D341Med (cell line): ENCODE data around the gene BTBD7.
A peak's percentile ranks its signal among the peaks of the same experiment; 100 is the strongest.
"Not testable (repeated sequence)": the region's sequence is repeated elsewhere in the genome, so short reads cannot be mapped to it uniquely, and the experiment has no call there.

Source experiments
- DNase-seq: peaks from one replicate; pipeline ENCODE4 v3.0.0; 2012; ENCODE audit warnings: low spot score

The BTBD7 gene

GRCh38 chr14:93246534-93246933 lies 86.3 kb downstream of the BTBD7 start:
- no peak for DNase-seq

DNA sequence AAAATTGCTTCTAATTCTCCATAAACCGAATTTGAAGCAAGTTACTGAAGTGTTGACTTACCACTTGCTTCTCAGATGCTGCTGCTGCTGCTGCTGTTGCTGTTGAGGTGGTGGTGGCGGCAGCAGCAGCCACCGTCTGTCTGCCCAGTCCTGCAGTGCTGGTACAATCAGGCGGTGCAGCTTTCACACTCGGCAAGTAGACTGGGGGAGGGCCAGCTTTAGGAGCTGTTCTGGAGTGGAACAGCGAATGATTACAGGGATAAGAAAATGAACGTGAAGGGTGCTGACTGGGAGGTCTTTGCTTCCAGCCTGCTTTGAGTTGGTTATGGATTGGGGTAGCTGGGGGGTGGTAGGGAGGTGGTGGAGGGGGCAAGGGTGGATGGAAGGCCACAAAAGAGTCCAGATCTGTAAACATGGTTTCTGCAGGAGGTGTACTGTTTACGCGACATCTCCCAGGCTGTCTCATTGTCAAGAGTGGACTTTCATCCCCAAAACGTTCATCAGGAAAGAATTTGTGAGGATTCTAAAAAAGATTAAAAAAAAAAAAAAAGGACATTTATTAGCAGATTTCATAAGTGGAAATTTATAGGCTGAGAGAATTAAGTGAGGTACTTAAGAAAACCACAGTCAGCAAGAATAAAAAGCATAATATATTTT lies 86.9 kb downstream of the BTBD7 start:
- DNase-seq: no peak

DNA sequence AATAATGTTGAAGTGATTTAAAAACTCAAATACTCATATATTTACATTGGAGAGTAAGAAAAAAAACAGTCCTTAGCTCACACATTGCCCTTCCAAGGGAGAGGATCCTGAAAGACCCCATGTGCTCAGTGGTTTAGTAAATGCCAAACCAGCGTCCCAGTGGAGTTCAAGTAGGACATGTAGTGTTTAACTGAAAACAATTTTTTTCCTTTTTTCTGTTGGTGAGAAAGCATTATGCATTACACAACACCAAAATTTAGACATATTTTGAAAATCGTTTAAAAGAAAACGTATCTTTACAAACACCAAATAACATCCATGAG lies 92.2 kb downstream of the BTBD7 start:
- no peak for DNase-seq

DNA sequence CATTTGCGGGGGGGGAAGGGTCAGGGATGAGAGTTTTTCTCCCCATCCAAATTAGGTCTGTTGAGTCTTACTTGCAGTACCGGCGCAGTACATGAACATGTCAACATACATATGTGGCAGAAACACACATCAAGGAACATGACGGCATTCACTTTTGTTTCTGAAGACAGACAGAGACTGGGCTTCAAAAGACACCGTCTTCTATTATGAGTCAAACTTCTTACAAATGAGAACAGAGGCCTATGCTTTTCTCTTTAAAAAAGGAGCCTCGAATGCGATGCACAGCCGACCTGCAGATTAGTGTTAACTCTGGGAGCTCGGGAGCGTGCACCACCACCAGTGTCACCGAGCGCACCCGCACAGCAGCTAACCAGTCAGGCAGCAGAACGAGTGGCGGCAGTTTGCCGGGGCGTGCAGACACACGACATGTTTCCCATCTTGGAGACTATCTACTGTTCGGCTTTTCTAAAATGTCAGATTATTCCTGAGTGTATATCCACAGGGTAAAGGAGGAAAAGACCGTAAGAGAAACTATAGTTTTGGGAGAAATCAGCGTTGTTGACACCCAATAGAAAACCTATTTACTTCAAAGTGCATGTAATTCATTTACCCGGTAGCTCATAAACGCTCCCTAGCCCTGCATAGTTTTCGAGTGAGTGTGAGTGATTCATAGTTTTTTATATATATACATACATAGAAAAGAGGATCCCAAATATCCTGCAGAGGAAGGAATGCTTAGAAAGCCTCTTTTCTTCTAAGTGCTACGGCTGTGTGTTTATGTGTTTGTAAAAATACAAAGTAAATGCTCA lies 92.8 kb downstream of the BTBD7 start:
- no peak for DNase-seq

GRCh38 chr14:93234798-93235197 lies 98.0 kb downstream of the BTBD7 start:
- no peak for DNase-seq

DNA sequence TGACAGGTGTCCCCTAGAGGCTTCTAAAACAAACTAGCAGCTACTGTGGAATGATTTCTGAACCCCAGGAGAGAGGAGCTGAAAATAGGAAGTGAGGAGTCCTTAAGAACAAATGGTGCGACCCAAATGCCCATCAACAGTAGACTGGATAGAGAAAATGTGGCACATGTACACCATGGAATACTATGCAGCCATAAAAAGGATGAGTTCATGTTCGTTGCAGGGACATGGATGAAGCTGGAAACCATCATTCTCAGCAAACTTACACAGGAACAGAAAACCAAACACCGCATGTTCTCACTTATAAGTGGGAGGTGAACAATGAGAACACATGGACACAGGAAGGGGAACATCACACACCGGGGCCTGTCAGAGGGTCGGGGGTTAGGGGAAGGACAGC lies 99.8 kb downstream of the BTBD7 start:
- not testable (repeated sequence) for DNase-seq

GRCh38 chr14:93232159-93232558 lies 100.7 kb downstream of the BTBD7 start:
- no peak for DNase-seq

GRCh38 chr14:93231129-93231979 lies 101.5 kb downstream of the BTBD7 start:
- peak; percentile 72 for DNase-seq

- DNase-seq: no peak
These were observed 102.3 kb downstream of the BTBD7 start for GRCh38 chr14:93230539-93230938.

DNA sequence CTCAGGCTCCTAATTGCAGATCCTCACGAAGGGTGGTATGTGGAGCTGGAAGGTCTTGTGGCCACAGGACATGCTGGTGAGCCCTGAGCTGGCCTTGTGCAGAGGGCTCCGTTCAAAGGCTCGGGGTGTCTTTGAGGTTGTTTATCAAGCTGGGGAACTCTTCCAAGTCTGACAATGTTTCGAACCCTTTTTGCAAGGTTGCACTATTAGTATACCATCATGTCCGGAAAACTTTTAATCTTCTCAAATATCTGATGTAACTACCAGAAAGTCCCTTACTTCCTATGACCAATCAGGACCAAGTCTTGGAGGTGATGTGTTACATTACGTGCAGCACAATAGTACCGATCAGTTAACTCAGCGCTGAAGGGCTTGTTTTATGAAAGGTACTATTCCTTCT lies 104.3 kb downstream of the BTBD7 start:
- no peak for DNase-seq

- DNase-seq: no peak
These were observed 109.3 kb downstream of the BTBD7 start for GRCh38 chr14:93223565-93223964.

DNA sequence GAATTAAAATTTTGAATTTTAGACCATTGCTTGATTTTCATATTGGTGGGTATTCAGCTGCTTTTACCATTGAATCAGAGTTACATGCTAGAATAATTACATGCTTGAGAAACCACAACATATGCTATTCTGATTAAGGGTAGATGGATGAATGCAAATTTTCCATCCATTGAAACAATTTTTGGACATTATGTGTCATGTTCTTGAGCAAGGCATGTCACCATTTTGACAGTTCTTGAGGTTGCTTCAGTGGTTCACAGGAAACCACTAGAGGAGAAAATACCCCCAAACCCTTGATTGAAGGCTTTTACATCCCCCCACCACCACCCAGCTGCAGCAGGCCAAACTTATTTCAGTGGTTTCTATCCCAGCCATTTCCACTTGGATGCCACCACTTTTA lies 112.3 kb downstream of the BTBD7 start:
- DNase-seq: no peak

DNA sequence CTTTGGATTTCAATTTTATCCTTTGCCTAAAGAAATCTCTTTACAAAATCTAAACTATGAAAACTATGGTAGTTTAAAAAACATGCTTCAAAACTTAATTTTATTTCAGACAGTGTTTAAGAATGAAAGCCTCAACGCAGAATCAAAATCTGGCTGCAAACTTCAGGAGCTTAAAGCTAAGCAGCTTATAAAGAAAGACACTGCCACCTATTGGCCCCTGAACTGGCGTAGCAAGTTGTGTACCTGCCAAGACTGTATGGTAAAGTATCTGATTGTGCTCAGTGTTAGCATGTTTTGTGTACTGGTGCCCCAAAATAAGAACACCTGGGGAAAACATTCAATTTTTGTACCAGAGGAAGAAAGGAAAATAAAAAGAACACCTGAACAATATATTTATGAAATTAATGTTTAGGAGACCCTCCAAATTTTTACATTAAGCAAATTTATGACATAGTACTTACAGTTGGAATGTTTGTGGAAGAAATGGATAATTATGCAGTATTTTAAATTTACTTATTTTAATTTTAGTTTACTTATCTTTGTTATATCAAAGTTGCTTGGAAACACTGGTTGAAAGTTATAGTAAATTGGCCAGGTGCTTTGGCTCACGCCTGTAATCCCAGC lies 113.6 kb downstream of the BTBD7 start:
- DNase-seq: peak; percentile 73

GRCh38 chr14:93214598-93214997 lies 118.2 kb downstream of the BTBD7 start:
- no peak for DNase-seq

DNA sequence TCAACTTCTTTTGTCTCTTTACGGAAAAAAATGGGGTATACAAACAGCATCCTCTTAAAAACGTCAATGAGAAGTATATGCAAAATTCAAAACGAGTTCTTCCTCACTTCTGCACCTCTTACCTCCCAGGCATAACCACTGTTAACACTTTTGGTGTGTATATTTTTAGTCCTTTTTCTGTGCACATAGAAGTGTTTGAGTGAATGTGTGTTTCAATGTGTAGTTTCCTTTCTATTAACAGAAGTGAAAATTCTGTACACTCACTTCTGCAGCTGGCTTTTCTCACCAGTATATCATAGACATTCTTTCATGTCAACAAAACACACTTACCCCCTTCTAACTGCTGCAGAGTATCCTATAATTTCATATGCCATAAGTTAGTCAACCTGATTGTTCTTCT lies 120.4 kb downstream of the BTBD7 start:
- DNase-seq: no peak

DNA sequence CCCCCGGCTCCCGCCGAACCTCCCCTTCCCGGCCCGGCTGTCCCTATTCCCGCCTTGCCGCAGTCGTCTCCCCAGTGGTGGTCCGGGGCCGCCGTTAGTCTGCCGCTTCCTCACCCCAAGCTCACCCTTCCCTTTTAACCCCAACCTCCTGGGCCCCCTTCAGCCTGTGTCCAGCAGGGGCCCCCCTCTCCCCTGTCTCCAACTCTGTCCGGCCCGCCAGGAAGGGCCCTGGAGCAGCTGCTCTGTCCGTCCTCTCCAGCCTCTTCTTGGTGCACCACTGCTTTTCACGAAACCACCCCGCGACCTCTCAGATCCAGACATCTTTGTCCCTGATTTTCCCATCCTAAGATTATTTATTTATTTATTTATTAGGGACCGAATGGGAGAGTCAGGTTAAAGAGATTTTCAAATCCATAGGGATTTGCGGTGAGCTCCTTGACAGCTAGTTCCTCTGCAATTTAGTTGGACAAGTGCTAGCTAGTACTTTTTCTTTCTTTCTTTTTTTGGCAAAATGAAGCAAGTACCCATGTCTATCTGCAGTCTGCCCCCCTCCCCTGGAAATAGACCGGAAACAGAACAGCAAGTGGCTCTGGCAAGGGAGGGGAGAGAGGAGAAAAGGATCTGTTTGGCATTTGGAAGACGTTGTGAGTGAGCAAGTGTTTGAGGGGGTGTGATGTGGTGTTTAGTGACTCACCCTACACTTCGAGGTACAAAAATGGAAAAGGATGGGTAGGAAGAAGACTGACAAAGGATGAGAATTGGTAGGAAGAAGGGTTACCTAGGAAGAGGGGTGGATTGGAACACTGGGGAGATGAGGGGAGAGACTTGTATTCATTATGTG lies 125.1 kb downstream of the BTBD7 start:
- peak; percentile 29 for DNase-seq

GRCh38 chr14:93206793-93207467 lies 125.9 kb downstream of the BTBD7 start, which contains the start of the genes GON7 and UBR7:
GON7 (minus strand) TSS chr14:93207065; CDS start chr14:93207037, 28 bp downstream.
UBR7 (plus strand) TSS chr14:93207256; CDS start chr14:93207292, 36 bp downstream.
- DNase-seq: peak; percentile 96

DNA sequence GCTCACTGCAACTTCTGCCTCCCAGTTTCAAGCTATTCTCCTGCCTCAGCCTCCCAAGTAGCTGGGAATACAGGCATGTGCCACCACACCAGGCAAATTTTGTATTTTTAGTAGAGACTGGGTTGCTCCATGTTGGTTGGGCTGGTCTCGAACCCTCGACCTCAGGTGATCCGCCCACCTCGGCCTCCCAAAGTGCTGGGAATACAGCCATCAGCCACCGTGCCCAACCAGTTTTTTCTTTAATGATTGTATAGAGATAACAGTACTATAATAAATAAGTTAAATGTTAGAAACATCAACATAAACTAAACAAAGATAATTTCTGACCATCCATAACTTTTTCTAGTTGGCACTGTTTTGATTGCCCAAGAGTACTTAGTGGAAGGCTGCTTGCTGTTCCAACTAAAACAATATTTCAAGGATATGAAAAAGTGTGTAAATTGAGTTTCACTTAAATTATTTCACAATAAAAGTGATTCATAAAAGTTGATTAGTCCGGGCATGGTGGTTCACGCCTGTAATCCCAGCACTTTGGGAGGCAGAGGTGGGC lies 131.6 kb downstream of the BTBD7 start:
- no peak for DNase-seq

DNA sequence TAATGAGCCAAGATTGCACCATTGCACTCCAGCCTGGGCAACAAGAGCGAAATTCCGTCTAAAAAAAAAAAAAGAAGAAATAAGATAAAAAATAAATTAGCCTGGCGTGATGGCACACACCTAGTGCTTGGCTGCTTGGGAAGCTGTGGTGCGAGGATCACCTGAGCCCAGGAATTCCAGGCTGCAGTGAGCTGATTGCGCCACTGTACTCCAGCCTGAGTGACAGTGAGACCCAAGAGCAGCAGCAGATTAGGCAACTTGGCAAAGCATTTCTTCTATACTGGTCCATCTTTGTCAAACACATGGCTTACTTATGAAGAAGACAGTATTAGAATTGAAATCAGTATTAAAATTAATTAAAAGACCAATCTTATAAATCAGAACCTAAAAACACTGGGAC lies 132.3 kb downstream of the BTBD7 start:
- no peak for DNase-seq

DNA sequence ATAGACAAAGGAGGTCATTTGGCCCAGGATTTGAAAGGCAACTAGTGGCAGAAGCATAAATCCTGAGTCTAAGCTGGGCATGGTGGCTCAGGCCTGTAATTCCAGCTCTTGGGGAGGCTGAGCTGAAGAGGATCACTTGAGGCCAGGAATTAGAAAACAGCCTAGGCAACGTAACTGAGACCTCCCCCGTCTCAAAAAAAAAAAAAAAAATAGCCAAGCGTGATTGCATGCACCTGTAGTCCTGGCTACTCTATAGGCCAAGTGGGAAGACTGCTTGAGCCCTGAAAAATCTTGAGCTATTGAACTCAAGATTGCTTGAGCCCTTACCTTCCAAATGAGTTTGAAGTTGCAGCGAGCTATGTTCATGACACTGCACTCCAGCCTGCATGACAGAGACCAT lies 133.8 kb downstream of the BTBD7 start:
- DNase-seq: no peak
